Activated naive CD4-positive, alpha-beta T cell treated with anti-CD3 and anti-CD28 coated beads for 36 hours (primary cell): ENCODE results near the gene RNPEPL1. TPM values are rescaled to one million over a fixed set of nuclear protein-coding genes. Genes with fewer than 3 reads are reported as not detected.
A peak's percentile ranks its signal among the peaks of the same experiment; 100 is the strongest.

Experiments used
- CTCF ChIA-PET: fragments of 350-600 bp; sonication (Branson Sonifier 250); formaldehyde crosslinking; loops from one replicate; lab custom pipeline; 2021; ENCODE audit warnings: antibody characterized with exemption; lab: Charles Lee
- DNase-seq: peaks from one replicate; pipeline ENCODE4 v3.0.0-alpha.2; 2020
- H3K27ac Mint-ChIP-seq: one replicate; pipeline ENCODE4 v1.8.0; 2021; ENCODE audit warnings: mild to moderate bottlenecking, mixed read lengths
- H3K27me3 Mint-ChIP-seq: one replicate; pipeline ENCODE4 v1.8.0; 2021; ENCODE audit warnings: low read depth, mixed read lengths
- H3K36me3 Mint-ChIP-seq: one replicate; pipeline ENCODE4 v1.8.0; 2021; ENCODE audit warnings: low read depth, mixed read lengths
- H3K4me1 Mint-ChIP-seq: one replicate; pipeline ENCODE4 v1.8.0; 2021; ENCODE audit warnings: low read depth, mixed read lengths
- H3K4me3 Mint-ChIP-seq: one replicate; pipeline ENCODE4 v1.8.0; 2021; ENCODE audit warnings: mild to moderate bottlenecking, moderate library complexity, mixed read lengths
- H3K9me3 Mint-ChIP-seq: one replicate; pipeline ENCODE4 v1.8.0; 2021; ENCODE audit warnings: mixed read lengths
- intact Hi-C: fragments of 100-400 bp; cut with micrococcal nuclease; formaldehyde crosslinking; loops from one replicate; pipeline ENCODE4 v1.15.1; 2023
- total RNA-seq, 2 experiments: library from RNA; stranded (reverse); gene quantifications; one replicate each; pipeline ENCODE4 v1.2.3, GENCODE V29; 2021

RNPEPL1 gene
- total RNA-seq, 2 experiments from 2014 or later: 40.3 to 44.3 TPM

DNA sequence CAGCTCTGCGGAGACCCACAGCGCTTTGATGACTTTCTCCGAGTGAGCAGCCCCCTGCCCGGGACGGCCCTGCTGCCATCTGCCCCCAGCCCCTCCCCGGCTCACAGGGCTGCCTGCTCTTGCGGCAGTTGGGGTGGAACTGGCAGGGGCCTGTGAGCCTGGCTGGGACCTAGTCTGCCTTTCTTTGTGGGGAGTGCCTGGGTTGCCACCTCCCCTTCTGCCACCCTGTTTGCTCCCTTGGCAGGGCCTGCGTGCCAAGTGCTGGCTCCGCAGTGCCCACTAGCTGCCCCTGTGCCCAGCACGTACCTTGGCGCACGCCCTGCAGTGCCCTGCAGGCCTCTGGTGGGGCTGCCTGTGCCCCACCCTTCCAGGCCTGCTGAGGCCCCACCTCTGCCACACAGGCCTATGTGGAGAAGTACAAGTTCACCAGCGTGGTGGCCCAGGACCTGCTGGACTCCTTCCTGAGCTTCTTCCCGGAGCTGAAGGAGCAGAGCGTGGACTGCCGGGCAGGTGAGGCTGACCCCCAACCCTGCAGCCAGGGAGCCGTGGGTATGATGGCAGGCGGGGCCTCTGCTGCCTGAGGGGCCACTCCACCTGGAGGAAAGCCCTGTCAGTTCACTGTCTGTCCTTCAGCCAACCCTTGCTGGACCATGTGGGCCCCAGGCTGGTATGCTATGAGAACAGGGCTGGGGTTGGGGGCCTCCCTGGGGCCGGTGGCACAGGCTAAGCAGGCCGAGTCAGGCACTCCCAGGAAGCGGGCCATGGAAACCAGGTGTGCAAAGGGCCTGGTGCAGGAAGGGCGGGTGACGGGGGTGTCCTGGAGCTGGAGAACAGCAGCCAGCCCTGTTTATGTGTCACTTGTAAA is 7.0 kb downstream of the RNPEPL1 start:
- no peaks in the 10 kb centered on the region for H3K9me3 Mint-ChIP-seq
- no peak for DNase-seq
- H3K4me3 Mint-ChIP-seq: no peak overlapping the region
- H3K4me1 Mint-ChIP-seq: peaks cover 29% of the 10 kb centered on the region
- H3K36me3 Mint-ChIP-seq: no peaks in the 10 kb centered on the region
- H3K27me3 Mint-ChIP-seq: no peaks in the 10 kb centered on the region
- CTCF ChIA-PET: no interaction called here
- no peak overlapping the region for H3K27ac Mint-ChIP-seq
- intact Hi-C loops: no loop called here

GRCh38 chr2:240576036-240576435 is 7.8 kb downstream of the RNPEPL1 start:
- Mint-ChIP-seq H3K9me3 (no peaks in the 10 kb centered on the region), H3K27me3 (no peaks in the 10 kb centered on the region), H3K4me3 (no peak overlapping the region), H3K4me1 (peaks cover 24% of the 10 kb centered on the region), H3K27ac (no peak overlapping the region), H3K36me3 (peaks cover 3% of the 10 kb centered on the region)
- DNase-seq: no peak
- CTCF ChIA-PET: no interaction called here
- intact Hi-C loops: no loop called here

GRCh38 chr2:240576436-240577205 is 8.3 kb downstream of the RNPEPL1 start:
- CTCF ChIA-PET: no interaction called here
- peaks cover 5% of the 10 kb centered on the region for H3K36me3 Mint-ChIP-seq
- intact Hi-C loops: no loop called here

GRCh38 chr2:240577281-240578109 is 9.2 kb downstream of the RNPEPL1 start:
- intact Hi-C loops: no loop called here
- Mint-ChIP-seq H3K9me3 (peaks cover 2% of the 10 kb centered on the region), H3K27ac (no peak overlapping the region), H3K36me3 (peaks cover 7% of the 10 kb centered on the region), H3K4me3 (no peak overlapping the region), H3K4me1 (peaks cover 26% of the 10 kb centered on the region), H3K27me3 (no peaks in the 10 kb centered on the region)
- DNase-seq: no peak
- CTCF ChIA-PET: no interaction called here

More at GRCh38 chr2:240576436-240577205, 8.3 kb downstream of the RNPEPL1 start:
- no peak for DNase-seq
- H3K27me3 Mint-ChIP-seq: no peaks in the 10 kb centered on the region
- H3K27ac Mint-ChIP-seq: no peak overlapping the region
- peaks cover 2% of the 10 kb centered on the region for H3K9me3 Mint-ChIP-seq
- no peak overlapping the region for H3K4me3 Mint-ChIP-seq
- H3K4me1 Mint-ChIP-seq: peaks cover 20% of the 10 kb centered on the region

- Mint-ChIP-seq H3K36me3 (peaks cover 7% of the 10 kb centered on the region), H3K4me1 (peaks cover 26% of the 10 kb centered on the region), H3K4me3 (no peak overlapping the region), H3K27ac (no peak overlapping the region), H3K27me3 (no peaks in the 10 kb centered on the region), H3K9me3 (peaks cover 2% of the 10 kb centered on the region)
- CTCF ChIA-PET: no interaction called here
- DNase-seq: no peak
- intact Hi-C loops: no loop called here
Measured at GRCh38 chr2:240578110-240578450, 9.8 kb downstream of the RNPEPL1 start.

GRCh38 chr2:240578488-240578887 is 10.2 kb downstream of the RNPEPL1 start:
- H3K4me3 Mint-ChIP-seq: no peak overlapping the region
- H3K27me3 Mint-ChIP-seq: no peaks in the 10 kb centered on the region
- intact Hi-C loops: no loop called here
- peaks cover 27% of the 10 kb centered on the region for H3K4me1 Mint-ChIP-seq
- CTCF ChIA-PET: no interaction called here
- peak overlapping the region; percentile 72 for H3K27ac Mint-ChIP-seq
- no peak for DNase-seq
- H3K36me3 Mint-ChIP-seq: peaks cover 7% of the 10 kb centered on the region
- H3K9me3 Mint-ChIP-seq: peaks cover 2% of the 10 kb centered on the region

DNA sequence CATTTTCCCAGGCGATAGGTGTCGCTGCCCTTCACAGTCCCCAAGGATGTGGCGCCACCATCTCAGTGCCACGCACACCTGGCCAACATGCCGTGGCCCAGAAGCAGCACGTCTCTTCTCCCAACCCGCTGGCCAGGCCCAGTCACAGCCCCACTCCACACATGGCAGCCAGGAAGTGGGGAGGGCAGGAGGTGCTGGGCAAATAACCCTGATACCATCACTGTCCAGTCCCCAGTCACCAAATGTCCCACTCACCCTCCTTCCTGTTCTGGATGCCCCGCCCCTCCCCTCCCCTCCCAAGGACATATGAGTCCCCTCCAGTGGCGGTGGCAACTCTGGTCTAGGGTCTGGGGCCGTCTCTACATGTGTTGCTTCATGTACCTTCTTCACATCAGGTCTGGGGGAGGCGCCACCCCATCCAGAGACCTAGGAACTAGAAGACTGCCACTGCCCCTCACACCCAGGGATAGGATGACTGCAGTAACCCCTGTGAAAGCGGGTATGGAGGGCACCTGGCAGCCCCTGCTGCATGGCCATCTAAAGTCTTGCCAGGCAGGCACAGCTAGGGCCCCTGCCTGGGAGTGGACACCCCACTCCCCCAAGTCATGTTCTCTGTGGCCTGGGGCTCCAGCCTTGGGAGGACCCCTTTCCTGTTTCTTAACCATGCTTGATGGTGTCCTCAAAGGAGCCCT is 10.9 kb downstream of the RNPEPL1 start:
- Mint-ChIP-seq H3K4me1 (peaks cover 28% of the 10 kb centered on the region), H3K36me3 (peaks cover 7% of the 10 kb centered on the region), H3K9me3 (peaks cover 2% of the 10 kb centered on the region), H3K4me3 (no peak overlapping the region), H3K27me3 (no peaks in the 10 kb centered on the region), H3K27ac (peak overlapping the region; percentile 84)
- CTCF ChIA-PET: interaction anchor here (0.6 to 1.9 kb wide), 6 partner anchors 10 to 140 kb away, joined by 3 to 21 read pairs (median 4); no protein-coding TSS in a partner anchor
- no peak for DNase-seq
- intact Hi-C loops: loop anchor here (1.0 kb wide), 2 partner anchors 12 to 65 kb away; no protein-coding TSS in a partner anchor

DNA sequence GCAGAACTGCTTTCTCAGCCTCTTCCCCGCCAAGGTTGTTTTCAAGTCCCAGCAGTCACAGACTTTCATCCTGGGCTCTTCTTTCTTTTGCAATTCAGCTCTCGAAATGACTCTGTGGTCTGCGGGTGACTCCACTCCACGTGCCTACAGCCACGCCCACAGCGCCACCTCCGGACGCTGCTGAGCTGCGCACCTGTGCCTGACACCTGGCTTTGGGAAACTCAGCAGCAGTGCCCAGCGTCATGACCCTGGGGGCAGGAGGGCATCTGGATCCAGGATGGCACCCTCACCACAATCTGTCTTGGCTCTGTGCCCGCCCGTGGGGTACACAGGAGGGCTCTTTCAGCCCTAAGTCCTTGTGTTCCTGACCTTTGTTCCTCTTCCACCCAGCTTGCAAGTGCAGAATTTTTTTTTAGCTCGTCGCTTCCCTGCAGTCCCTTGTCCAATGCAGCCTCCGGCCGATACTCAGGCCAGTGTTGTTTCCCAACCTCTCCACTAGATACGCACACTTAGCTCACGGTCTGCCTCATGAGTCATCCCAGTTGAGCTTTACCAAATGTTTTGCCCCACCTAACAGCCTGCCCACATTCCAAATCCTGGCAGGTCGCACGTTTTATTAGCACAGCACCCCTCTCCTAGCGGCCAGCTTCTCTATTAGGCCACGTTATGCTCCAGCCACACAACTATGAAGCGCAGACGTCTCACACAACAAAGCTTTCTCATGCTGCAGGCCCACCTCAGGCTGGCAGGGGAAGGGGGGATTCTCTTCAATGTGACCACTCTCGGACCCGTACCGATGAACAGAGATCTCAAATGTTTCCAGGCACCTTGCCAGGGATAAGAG is 11.7 kb downstream of the RNPEPL1 start:
- intact Hi-C loops: loop anchor here (1.0 kb wide), 2 partner anchors 13 to 66 kb away; no protein-coding TSS in a partner anchor
- Mint-ChIP-seq H3K36me3 (peaks cover 7% of the 10 kb centered on the region), H3K4me1 (peaks cover 36% of the 10 kb centered on the region), H3K27me3 (no peaks in the 10 kb centered on the region), H3K4me3 (no peak overlapping the region), H3K27ac (peak overlapping the region; percentile 84), H3K9me3 (peaks cover 2% of the 10 kb centered on the region)
- CTCF ChIA-PET: interaction anchor here (0.6 to 1.9 kb wide), 7 partner anchors 11 to 149 kb away, joined by 3 to 21 read pairs (median 3); no protein-coding TSS in a partner anchor
- peak; percentile 83 for DNase-seq

DNA sequence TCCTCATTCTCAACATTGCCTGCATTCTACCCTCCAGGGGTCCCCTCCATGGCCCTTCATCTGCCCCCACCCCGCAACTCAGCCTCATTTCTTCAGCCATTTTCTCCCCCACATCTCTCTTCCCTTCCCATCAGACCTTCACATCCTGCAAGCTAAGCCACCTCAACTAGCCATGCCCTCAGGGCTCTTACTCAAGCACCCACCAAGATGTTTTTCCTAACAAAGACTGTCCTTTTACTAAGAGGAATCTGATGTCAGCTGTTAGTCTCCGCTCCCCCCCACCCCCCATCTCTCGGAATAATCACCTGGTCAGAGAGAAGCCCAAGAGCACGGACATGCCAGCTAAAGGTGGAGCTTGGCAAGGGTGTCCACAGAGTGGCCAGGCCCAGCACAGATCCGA is 13.5 kb downstream of the RNPEPL1 start:
- no peak overlapping the region for H3K27ac Mint-ChIP-seq
- CTCF ChIA-PET: interaction anchor here (0.6 to 1.7 kb wide), 3 partner anchors 13 to 237 kb away, joined by 4 to 6 read pairs (median 4); no protein-coding TSS in a partner anchor
- H3K9me3 Mint-ChIP-seq: peaks cover 2% of the 10 kb centered on the region
- no peak overlapping the region for H3K4me3 Mint-ChIP-seq
- DNase-seq: no peak
- no peaks in the 10 kb centered on the region for H3K27me3 Mint-ChIP-seq
- intact Hi-C loops: no loop called here
- peaks cover 42% of the 10 kb centered on the region for H3K4me1 Mint-ChIP-seq
- peaks cover 9% of the 10 kb centered on the region for H3K36me3 Mint-ChIP-seq

- Mint-ChIP-seq H3K27me3 (no peaks in the 10 kb centered on the region), H3K36me3 (peaks cover 9% of the 10 kb centered on the region), H3K9me3 (peaks cover 2% of the 10 kb centered on the region), H3K4me3 (no peak overlapping the region), H3K4me1 (peaks cover 49% of the 10 kb centered on the region), H3K27ac (no peak overlapping the region)
- DNase-seq: no peak
- CTCF ChIA-PET: interaction anchor here (1.7 kb wide), 1 partner anchor 16 kb away, joined by 6 read pairs; no protein-coding TSS in a partner anchor
- intact Hi-C loops: no loop called here
Measured at GRCh38 chr2:240582781-240583180, 14.5 kb downstream of the RNPEPL1 start.

DNA sequence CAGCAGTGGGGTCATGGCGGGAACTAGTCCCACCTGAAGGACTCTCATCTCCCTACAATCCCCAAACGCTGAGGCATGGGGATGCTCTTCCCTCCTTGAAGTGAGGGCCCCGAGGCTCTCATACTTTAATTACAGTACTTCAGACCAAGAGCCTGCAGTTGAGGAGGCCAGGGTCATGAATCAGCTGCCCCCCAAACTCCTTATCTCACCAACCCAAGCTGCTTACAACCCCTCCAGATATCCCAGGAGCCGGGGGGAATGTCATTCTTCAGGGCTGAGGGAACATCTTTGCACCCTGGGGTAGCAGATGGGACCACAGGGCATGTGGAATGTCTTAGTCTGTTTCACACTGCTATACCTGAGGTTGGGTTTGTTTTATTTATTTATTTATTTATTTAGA is 15.5 kb downstream of the RNPEPL1 start:
- CTCF ChIA-PET: no interaction called here
- H3K9me3 Mint-ChIP-seq: peaks cover 2% of the 10 kb centered on the region
- no peaks in the 10 kb centered on the region for H3K27me3 Mint-ChIP-seq
- no peak overlapping the region for H3K27ac Mint-ChIP-seq
- intact Hi-C loops: no loop called here
- no peak for DNase-seq
- H3K36me3 Mint-ChIP-seq: peaks cover 9% of the 10 kb centered on the region
- no peak overlapping the region for H3K4me3 Mint-ChIP-seq
- H3K4me1 Mint-ChIP-seq: peaks cover 56% of the 10 kb centered on the region
